Measurements from ENCODE around the gene FREM2. TPM values are rescaled to one million over a fixed set of nuclear protein-coding genes. Genes with fewer than 3 reads are reported as not detected.

FREM2 gene
- total RNA-seq, 6 donors from 2014 or later, result 7.8 to 26.6 (median 17.3) TPM

DNA sequence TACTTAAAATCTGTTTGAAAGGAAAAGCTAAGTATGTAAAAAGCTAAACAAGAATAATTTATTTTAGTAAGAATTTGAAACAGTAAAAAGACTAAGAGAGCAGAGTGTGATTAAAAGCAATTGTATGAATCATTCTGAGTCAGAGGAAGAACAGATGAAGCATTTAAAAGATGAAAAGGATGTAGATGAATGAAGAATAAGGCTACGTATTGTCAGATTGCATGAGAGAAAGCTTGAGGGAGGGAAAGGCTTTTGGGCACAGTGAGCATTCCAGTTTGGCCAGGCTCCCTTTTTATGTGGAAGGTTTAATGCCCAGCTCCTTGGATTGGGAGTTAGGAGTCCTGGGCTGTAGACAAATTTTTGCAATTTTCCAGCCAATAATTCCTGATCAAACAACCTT is 117.7 kb downstream of the FREM2 start:
- TF ChIP-seq EP300 (IDR thresholded peaks at IDR 0.05) (no peak), POLR2A (IDR thresholded peaks at IDR 0.05) (no peak), CTCF (IDR thresholded peaks at IDR 0.05) (no peak), POLR2AphosphoS5 (IDR thresholded peaks at IDR 0.05) (no peak)
- no peak for DNase-seq
- no peak overlapping the region for H3K4me3 ChIP-seq
- H3K27me3 ChIP-seq, result no peaks in the 10 kb centered on the region
- peaks cover 3 to 9% (median 4%) of the 10 kb centered on the region in 4 donors for H3K9me3 ChIP-seq
- WGBS, 2 donors, result 70 to 71% methylated on average over 1 of the region's 1 CpG
- no peaks in the 10 kb centered on the region for H3K4me1 ChIP-seq
- ATAC-seq (ENCODE audit: low FRiP score in 2 of 2), result no peak
- H3K36me3 ChIP-seq, result no peaks in the 10 kb centered on the region
- no peak overlapping the region for H3K27ac ChIP-seq

DNA sequence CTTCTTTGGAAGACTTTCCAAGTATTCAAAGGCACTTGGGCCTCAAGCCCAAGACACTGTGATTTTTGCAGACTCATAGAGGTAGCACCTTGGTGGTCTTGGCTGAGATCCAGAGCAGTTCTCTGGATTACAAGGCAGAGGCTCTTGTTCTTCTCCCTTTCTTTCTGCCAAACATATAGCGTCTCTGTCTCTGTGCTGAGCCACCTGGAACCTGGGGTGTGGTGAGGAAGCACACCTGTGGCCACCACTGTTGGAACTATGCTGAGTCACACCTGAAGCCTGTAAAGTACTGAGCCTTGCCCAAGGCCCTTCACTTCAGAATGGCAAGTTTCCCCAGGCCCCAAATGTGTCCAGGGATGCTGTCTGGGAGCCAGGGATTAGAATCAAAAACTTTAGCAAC is 127.5 kb downstream of the FREM2 start:
- Histone ChIP-seq H3K27ac (no peak overlapping the region), H3K36me3 (no peaks in the 10 kb centered on the region), H3K4me3 (no peak overlapping the region), H3K9me3 (peaks cover 7 to 19% (median 11%) of the 10 kb centered on the region in 4 donors), H3K27me3 (no peaks in the 10 kb centered on the region), H3K4me1 (no peaks in the 10 kb centered on the region)
- 36 to 73% methylated on average over 1 of the region's 1 CpG for WGBS, 2 donors
- ATAC-seq (ENCODE audit: low FRiP score in 2 of 2) (peak in 1 of 2 donors; percentile 72), DNase-seq (peak in 1 of 2 donors; percentile 71)
- TF ChIP-seq EP300 (IDR thresholded peaks at IDR 0.05), result no peak
- no peak for TF ChIP-seq CTCF (IDR thresholded peaks at IDR 0.05)
- no peak for TF ChIP-seq POLR2A (IDR thresholded peaks at IDR 0.05)
- no peak for TF ChIP-seq POLR2AphosphoS5 (IDR thresholded peaks at IDR 0.05)

DNA sequence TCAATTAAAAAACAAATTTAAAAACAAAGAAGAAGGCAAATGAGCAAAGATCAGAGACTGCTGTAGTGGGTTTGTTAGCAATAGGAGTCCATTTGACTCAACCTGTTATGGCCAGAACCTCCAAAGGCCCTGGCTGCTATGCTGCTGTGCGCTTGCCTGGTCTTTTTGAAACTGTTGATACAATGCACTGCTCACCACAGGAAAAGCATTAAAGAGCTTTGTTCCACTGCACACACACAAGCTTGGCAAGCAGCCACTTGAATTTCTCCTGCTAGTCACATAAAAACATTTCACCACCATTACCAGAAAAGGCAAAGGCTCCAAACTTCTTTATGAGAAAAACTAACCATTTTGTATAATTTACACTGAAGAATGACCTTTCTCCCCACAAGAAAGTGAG is 132.2 kb downstream of the FREM2 start:
- H3K4me3 ChIP-seq, result no peak overlapping the region
- H3K27ac ChIP-seq, result no peak overlapping the region
- TF ChIP-seq POLR2A (IDR thresholded peaks at IDR 0.05) (no peak), POLR2AphosphoS5 (IDR thresholded peaks at IDR 0.05) (no peak), EP300 (IDR thresholded peaks at IDR 0.05) (no peak), CTCF (IDR thresholded peaks at IDR 0.05) (no peak)
- no peaks in the 10 kb centered on the region for H3K27me3 ChIP-seq
- H3K9me3 ChIP-seq, result no peaks in the 10 kb centered on the region
- no peaks in the 10 kb centered on the region for H3K36me3 ChIP-seq
- no peaks in the 10 kb centered on the region for H3K4me1 ChIP-seq
- DNase-seq, result no peak
- no peak for ATAC-seq (ENCODE audit: low FRiP score in 2 of 2)
- WGBS, 2 donors, result 11 to 32% methylated on average over 1 of the region's 1 CpG

GRCh38 chr13:38819596-38819995 is 132.7 kb downstream of the FREM2 start:
- DNase-seq, result no peak
- no peak for TF ChIP-seq POLR2AphosphoS5 (IDR thresholded peaks at IDR 0.05)
- no peak for TF ChIP-seq CTCF (IDR thresholded peaks at IDR 0.05)
- TF ChIP-seq EP300 (IDR thresholded peaks at IDR 0.05), result no peak
- TF ChIP-seq POLR2A (IDR thresholded peaks at IDR 0.05), result no peak
- H3K36me3 ChIP-seq, result no peaks in the 10 kb centered on the region
- no peaks in the 10 kb centered on the region for H3K27me3 ChIP-seq
- 84 to 97% methylated on average over 2 of the region's 2 CpGs for WGBS, 2 donors
- no peak for ATAC-seq (ENCODE audit: low FRiP score in 2 of 2)
- no peak overlapping the region for H3K27ac ChIP-seq
- H3K9me3 ChIP-seq, result no peaks in the 10 kb centered on the region
- H3K4me1 ChIP-seq, result no peaks in the 10 kb centered on the region
- no peak overlapping the region for H3K4me3 ChIP-seq

- no peak overlapping the region for H3K4me3 ChIP-seq
- H3K27me3 ChIP-seq, result no peaks in the 10 kb centered on the region
- no peaks in the 10 kb centered on the region for H3K36me3 ChIP-seq
- H3K4me1 ChIP-seq, result no peaks in the 10 kb centered on the region
- no peaks in the 10 kb centered on the region for H3K9me3 ChIP-seq
- TF ChIP-seq POLR2AphosphoS5 (IDR thresholded peaks at IDR 0.05) (no peak), EP300 (IDR thresholded peaks at IDR 0.05) (no peak), POLR2A (IDR thresholded peaks at IDR 0.05) (no peak), CTCF (IDR thresholded peaks at IDR 0.05) (no peak)
- ATAC-seq (ENCODE audit: low FRiP score in 2 of 2) (no peak), DNase-seq (no peak)
- 78% methylated on average over 8 of the region's 8 CpGs for WGBS, 2 donors
- no peak overlapping the region for H3K27ac ChIP-seq
Measured at GRCh38 chr13:38821770-38822551, 135.1 kb downstream of the FREM2 start.

All from upper lobe of left lung (tissue), 6 donors.